ENCODE data around the gene ENOX1. TPM values are rescaled to one million over a fixed set of nuclear protein-coding genes. Genes with fewer than 3 reads are reported as not detected.

The ENOX1 gene
- total and polyA plus RNA-seq, 2 of the 13 experiments (the other 11 are each of a cell fraction or from before 2014, with no cell fraction given), result not detected

GRCh38 chr13:43629691-43630480, 156.9 kb downstream of the ENOX1 start (continued):
- TF ChIP-seq MEIS2 (CRISPR knock-in tag; IDR thresholded peaks at IDR 0.05) (no peak), ZNF138 (CRISPR knock-in tag; IDR thresholded peaks at IDR 0.05; ENCODE audit: low read depth) (no peak), ATF6 (CRISPR knock-in tag; conservative IDR thresholded peaks at IDR 0.05) (no peak), CBX2 (IDR thresholded peaks at IDR 0.05; ENCODE audit: low read depth, low read length) (no peak), CBX2 (CRISPR knock-in tag; IDR thresholded peaks at IDR 0.05; ENCODE audit: low read depth) (no peak), FOSL2 (CRISPR knock-in tag; IDR thresholded peaks at IDR 0.05) (no peak), ZNF644 (CRISPR knock-in tag; IDR thresholded peaks at IDR 0.05; ENCODE audit: low read depth) (no peak), RNF219 (CRISPR knock-in tag; IDR thresholded peaks at IDR 0.05) (no peak), ZFX (CRISPR knock-in tag; IDR thresholded peaks at IDR 0.05; ENCODE audit: low read depth) (no peak), ZNF17 (CRISPR knock-in tag; IDR thresholded peaks at IDR 0.05) (no peak), ZFY (CRISPR knock-in tag; IDR thresholded peaks at IDR 0.05) (no peak)

Measured in HepG2 (cell line).